Aortic smooth muscle cell (primary cell): ENCODE measurements around the gene KNL1. TPM values are rescaled to one million over a fixed set of nuclear protein-coding genes. Genes with fewer than 3 reads are reported as not detected.

ENCODE experiments used
- total RNA-seq: library from RNA; depleted of rRNA; stranded (reverse); fragments of >200 nt; gene quantifications from 2 replicates; pipeline ENCODE4 v1.2.3, GENCODE V29; 2014

KNL1 gene
- 10.8 and 15.3 TPM in 2 replicates for total RNA-seq

GRCh38 chr15:40593588-40594428 lies at the start of gene KNL1:
TSS of gene KNL1 (plus strand) at chr15:40594249. CDS start at chr15:40602932, 8,683 bp downstream.

DNA sequence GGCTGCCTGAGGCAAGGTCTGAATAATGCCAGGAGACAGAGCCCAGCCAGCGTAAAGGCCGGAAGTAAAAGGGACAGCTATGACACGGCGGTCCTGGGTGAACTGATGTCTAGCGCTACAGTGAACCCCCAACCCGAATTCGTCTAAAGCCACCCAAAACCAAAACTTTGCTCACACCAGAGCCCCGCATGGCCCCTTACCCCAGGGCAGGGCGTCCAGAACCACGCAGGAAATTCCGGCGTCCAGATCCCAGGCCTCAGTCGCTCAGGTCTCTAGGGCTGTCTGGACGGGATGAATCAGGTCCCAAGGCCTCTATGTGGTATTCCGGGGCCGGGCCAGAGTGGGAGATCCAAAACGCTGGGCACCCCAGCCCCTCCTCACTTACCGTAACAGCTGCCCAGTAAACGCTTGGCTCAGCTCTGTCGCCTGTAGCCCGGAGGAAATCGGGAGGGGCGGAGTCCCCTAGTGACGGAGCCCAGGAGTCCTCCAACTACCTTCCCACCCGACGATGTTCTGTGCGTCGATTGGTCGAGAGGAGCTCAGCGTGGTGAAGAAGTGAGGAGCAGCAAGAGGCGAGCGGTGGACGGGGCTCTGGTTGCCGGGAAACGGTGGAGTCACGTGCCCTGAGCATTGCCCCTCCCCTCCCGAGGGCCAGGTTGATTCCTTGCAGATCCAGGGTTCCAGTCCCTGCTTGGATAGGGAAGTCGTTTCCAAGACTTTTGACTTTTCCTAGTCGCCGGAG lies 29.3 kb upstream of the KNL1 start, which contains the start of gene CCDC32:
Gene CCDC32, minus strand, starts transcription at position 452 of the 742 bp plus-strand sequence. CDS start 2,027 bp downstream, outside the sequence.

GRCh38 chr15:40569129-40569953 lies 24.7 kb upstream of the KNL1 start, which contains the start of gene RPUSD2:
TSS of gene RPUSD2 (plus strand) at chr15:40569299. CDS start at chr15:40569338, 39 bp downstream.

DNA sequence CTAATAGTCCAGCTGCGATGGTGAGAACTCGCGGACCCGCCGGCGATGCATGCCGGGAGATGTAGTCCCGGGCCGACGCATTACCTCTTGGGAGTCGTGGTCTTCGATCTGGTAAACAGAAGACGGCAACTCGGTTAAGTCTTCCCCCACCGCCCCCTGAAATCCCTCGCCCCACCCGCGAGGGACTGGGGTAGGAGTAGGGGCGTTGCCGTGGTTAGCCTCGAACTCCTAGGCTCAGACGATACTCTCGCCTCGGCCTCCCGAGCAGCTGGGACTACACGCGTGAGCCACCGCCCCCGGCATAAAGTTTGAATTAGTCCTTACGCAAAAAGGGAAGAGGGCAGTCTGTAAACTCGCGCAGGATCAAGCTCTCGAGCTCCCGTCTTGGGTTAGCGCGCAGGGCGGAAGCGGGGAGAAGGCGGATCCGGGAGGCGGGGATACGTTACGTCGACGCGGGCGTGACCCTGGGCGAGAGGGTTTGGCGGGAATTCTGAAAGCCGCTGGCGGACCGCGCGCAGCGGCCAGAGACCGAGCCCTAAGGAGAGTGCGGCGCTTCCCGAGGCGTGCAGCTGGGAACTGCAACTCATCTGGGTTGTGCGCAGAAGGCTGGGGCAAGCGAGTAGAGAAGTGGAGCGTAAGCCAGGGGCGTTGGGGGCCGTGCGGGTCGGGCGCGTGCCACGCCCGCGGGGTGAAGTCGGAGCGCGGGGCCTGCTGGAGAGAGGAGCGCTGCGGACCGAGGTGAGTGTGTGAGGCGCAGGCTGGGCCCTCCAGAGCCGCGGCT lies 100.8 kb downstream of the KNL1 start, which contains the start of gene RAD51:
Gene RAD51, plus strand, starts transcription at position 487 of the 781 bp plus-strand sequence. CDS start 3,585 bp downstream, outside the sequence.

Other genes starting within 250 kb of the KNL1 start
- gene PHGR1, start 243.2 kb upstream of the KNL1 start, total RNA-seq = not detected in 2 replicates
- 0.13 and 0.25 TPM in 2 replicates for gene DISP2, start 236.0 kb upstream of the KNL1 start, total RNA-seq
- 29.3 and 50.5 TPM in 2 replicates for gene KNSTRN, start 211.5 kb upstream of the KNL1 start, total RNA-seq
- gene IVD, start 188.5 kb upstream of the KNL1 start, total RNA-seq = 46.0 and 53.8 TPM in 2 replicates
- gene BAHD1, start 153.3 kb upstream of the KNL1 start, total RNA-seq = 5.4 and 7.0 TPM in 2 replicates
- gene CHST14, start 123.3 kb upstream of the KNL1 start, total RNA-seq = 6.1 and 8.6 TPM in 2 replicates
- gene CCDC32, start 29.2 kb upstream of the KNL1 start, total RNA-seq = 10.5 and 17.3 TPM in 2 replicates
- gene RPUSD2, start 24.9 kb upstream of the KNL1 start, total RNA-seq = 8.9 and 12.6 TPM in 2 replicates
- 4.0 and 6.9 TPM in 2 replicates for gene RAD51, start 100.9 kb downstream of the KNL1 start, total RNA-seq
- 16.0 and 24.0 TPM in 2 replicates for gene RMDN3, start 161.0 kb downstream of the KNL1 start, total RNA-seq
- gene GCHFR, start 169.8 kb downstream of the KNL1 start, total RNA-seq = 2.4 and 3.2 TPM in 2 replicates
- gene C15orf62, start 175.7 kb downstream of the KNL1 start, total RNA-seq = under 0.01 and 0.06 TPM in 2 replicates
- 13.7 and 14.0 TPM in 2 replicates for gene ZFYVE19, start 212.8 kb downstream of the KNL1 start, total RNA-seq
- 19.3 and 35.3 TPM in 2 replicates for gene DNAJC17, start 213.2 kb downstream of the KNL1 start, total RNA-seq
- not detected in 2 replicates for gene PPP1R14D, start 234.5 kb downstream of the KNL1 start, total RNA-seq
- 0.06 and 0.26 TPM in 2 replicates for gene SPINT1, start 249.8 kb downstream of the KNL1 start, total RNA-seq